Measurements from ENCODE around the gene UTS2R.

DNA sequence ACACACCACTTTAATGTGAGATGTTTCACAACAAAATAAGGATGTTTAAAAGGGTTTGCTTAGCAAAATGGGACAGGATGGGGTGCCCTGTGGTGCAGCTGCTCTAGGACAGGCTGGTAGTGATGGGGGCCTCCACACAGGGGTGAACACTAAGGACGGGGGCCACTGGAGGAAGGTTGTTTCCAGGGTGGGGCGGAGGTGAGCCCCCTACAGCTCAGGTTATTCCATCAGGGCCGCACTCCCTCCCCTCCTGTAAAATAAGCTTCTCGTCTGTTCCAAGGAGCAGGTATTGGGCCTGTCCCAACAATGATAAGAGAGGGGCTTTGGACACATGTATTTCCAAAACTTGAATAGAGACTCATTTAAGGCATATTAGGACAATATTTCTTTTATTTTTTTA is 44.7 kb downstream of the UTS2R start:
- TF ChIP-seq YY1 (IDR thresholded peaks at IDR 0.05; ENCODE audit: insufficient read depth, insufficient read length), result no peak
- no peak for TF ChIP-seq ZNF274 (IDR thresholded peaks at IDR 0.05; ENCODE audit: low read depth, low read length)
- TF ChIP-seq SUZ12 (IDR thresholded peaks at IDR 0.05; ENCODE audit: extremely low read depth, insufficient read depth, insufficient read length), result no peak

All from NT2/D1 (cell line).